Trophoblast cell (in vitro differentiated cells and primary cell): Measurements from ENCODE around the gene CXCL9. TPM values are rescaled to one million over a fixed set of nuclear protein-coding genes. Genes with fewer than 3 reads are reported as not detected.

Experiments used
- DNase-seq, 2 donors: peaks; one replicate each; pipeline ENCODE4 v3.0.0-alpha.2; 2016
- H2AFZ ChIP-seq: 2 replicates; pipeline ENCODE4 v1.6.1; 2013; ENCODE audit warnings: low read length, moderate library complexity, mild to moderate bottlenecking; ENCODE audit not compliant: insufficient read depth, poor library complexity
- H2AK5ac ChIP-seq: 2 replicates; pipeline ENCODE4 v1.6.1; 2013; ENCODE audit warnings: mild to moderate bottlenecking, low read length
- H2BK120ac ChIP-seq: 2 replicates; pipeline ENCODE4 v1.6.1; 2013; ENCODE audit warnings: low read length, mild to moderate bottlenecking, moderate library complexity; ENCODE audit not compliant: insufficient read depth, poor library complexity
- H2BK12ac ChIP-seq: 2 replicates; pipeline ENCODE4 v1.6.1; 2013; ENCODE audit warnings: mild to moderate bottlenecking, low read length, moderate library complexity
- H2BK5ac ChIP-seq: 2 replicates; pipeline ENCODE4 v1.6.1; 2013; ENCODE audit warnings: low read length, low read depth, moderate library complexity, mild to moderate bottlenecking; ENCODE audit not compliant: poor library complexity
- H3K14ac ChIP-seq: 2 replicates; pipeline ENCODE4 v1.6.1; 2013; ENCODE audit warnings: mild to moderate bottlenecking, low read length
- H3K18ac ChIP-seq: 2 replicates; pipeline ENCODE4 v1.6.1; 2013; ENCODE audit warnings: mild to moderate bottlenecking, low read length
- H3K23ac ChIP-seq: 2 replicates; pipeline ENCODE4 v1.6.1; 2013; ENCODE audit warnings: low read length
- H3K27ac ChIP-seq: 2 replicates; pipeline ENCODE4 v1.5.1; 2013; ENCODE audit warnings: low read depth, mild to moderate bottlenecking, inconsistent platforms, low read length, moderate library complexity
- H3K27me3 ChIP-seq: 2 replicates; pipeline ENCODE4 v1.6.1; 2013; ENCODE audit warnings: inconsistent platforms, mild to moderate bottlenecking, low read length, moderate library complexity; ENCODE audit not compliant: insufficient read depth
- H3K36me3 ChIP-seq, 2 experiments: 1 replicate in 1 of 2; 2 replicates in 1 of 2; pipeline ENCODE4 v1.6.1; 2013; ENCODE audit warnings: low read length in 2 of 2, mild to moderate bottlenecking in 2 of 2, moderate library complexity in 1 of 2; ENCODE audit not compliant: insufficient read depth in 2 of 2, control insufficient read depth in 1 of 2
- H3K4ac ChIP-seq: 2 replicates; pipeline ENCODE4 v1.6.1; 2013; ENCODE audit warnings: low read depth, mild to moderate bottlenecking, low read length, moderate library complexity
- H3K4me1 ChIP-seq, 2 experiments: 1 replicate in 1 of 2; 2 replicates in 1 of 2; pipeline ENCODE4 v1.6.1; 2013; ENCODE audit warnings: low read length in 2 of 2, mild to moderate bottlenecking in 2 of 2, moderate library complexity in 1 of 2; ENCODE audit not compliant: insufficient read depth in 2 of 2, control insufficient read depth in 1 of 2
- H3K4me2 ChIP-seq: 2 replicates; pipeline ENCODE4 v1.6.1; 2013; ENCODE audit warnings: inconsistent platforms, mild to moderate bottlenecking, low read length, moderate library complexity
- H3K4me3 ChIP-seq: 2 replicates; pipeline ENCODE4 v1.5.1; 2013; ENCODE audit warnings: mild to moderate bottlenecking, low read depth, low read length, inconsistent platforms
- H3K79me1 ChIP-seq: one replicate; pipeline ENCODE4 v1.6.1; 2013; ENCODE audit warnings: low read length
- H3K79me2 ChIP-seq: 2 replicates; pipeline ENCODE4 v1.6.1; 2013; ENCODE audit warnings: low read length, mild to moderate bottlenecking; ENCODE audit not compliant: control insufficient read depth, insufficient read depth, poor library complexity
- H3K9ac ChIP-seq: 2 replicates; pipeline ENCODE4 v1.6.1; 2013; ENCODE audit warnings: mild to moderate bottlenecking, low read length
- H3K9me3 ChIP-seq: 2 replicates; pipeline ENCODE4 v1.6.1; 2013; ENCODE audit warnings: low read depth, mild to moderate bottlenecking, control low read depth, inconsistent platforms, low read length; ENCODE audit not compliant: insufficient read depth
- H4K12ac ChIP-seq: 2 replicates; pipeline ENCODE4 v1.6.1; 2013; ENCODE audit warnings: low read depth, mild to moderate bottlenecking, low read length, moderate library complexity
- H4K8ac ChIP-seq: 2 replicates; pipeline ENCODE4 v1.6.1; 2013; ENCODE audit warnings: low read depth, mild to moderate bottlenecking, low read length, moderate library complexity
- H4K91ac ChIP-seq: one replicate; pipeline ENCODE4 v1.6.1; 2013; ENCODE audit warnings: low read depth, mild to moderate bottlenecking, low read length, moderate library complexity
- WGBS: extraction: QIAGEN DNeasy Blood & Tissue Kit; methylation state at CpG from one replicate; pipeline ENCODE4 v1.1.7; 2013; ENCODE audit warnings: missing lambda C conversion rate; ENCODE audit not compliant: insufficient read length, insufficient coverage; ENCODE audit errors: extremely low coverage; 5-methylcytosine and 5-hydroxymethylcytosine counted together
- polyA plus RNA-seq: library from polyadenylated mRNA; stranded (reverse); fragments of 200-250 nt; gene quantifications from 2 replicates; pipeline ENCODE4 v1.2.3, GENCODE V29; 2013

CXCL9 gene
- not detected in 2 replicates for polyA plus RNA-seq

GRCh38 chr4:76007089-76007862 is at the start of gene CXCL9:
TSS of gene CXCL9 (minus strand) at chr4:76007509. CDS start at chr4:76007449, 60 bp downstream.
- no peak within 1 kb of the TSS for H3K14ac ChIP-seq
- DNase-seq: peak in 1 of 2 donors; percentile 46
- no CpG with 5 or more reads among the region's 1 CpG for WGBS
- H3K9me3 ChIP-seq: no peaks in the 10 kb centered on the region
- no peaks in the 10 kb centered on the region for H3K79me1 ChIP-seq
- H3K4ac ChIP-seq: no peak within 1 kb of the TSS
- H2BK5ac ChIP-seq: no peak within 1 kb of the TSS
- H3K79me2 ChIP-seq: no peaks in the 10 kb centered on the region
- no peak within 1 kb of the TSS for H2BK12ac ChIP-seq
- no peak within 1 kb of the TSS for H4K8ac ChIP-seq
- H2BK120ac ChIP-seq: no peak within 1 kb of the TSS
- H3K18ac ChIP-seq: no peak within 1 kb of the TSS
- H3K4me3 ChIP-seq: no peak within 1 kb of the TSS
- H2AFZ ChIP-seq: no peak within 1 kb of the TSS
- H4K12ac ChIP-seq: no peak within 1 kb of the TSS
- H3K4me2 ChIP-seq: no peak within 1 kb of the TSS
- H3K27ac ChIP-seq: no peak within 1 kb of the TSS
- no peaks in the 10 kb centered on the region for H3K27me3 ChIP-seq
- no peak within 1 kb of the TSS for H3K9ac ChIP-seq
- no peak within 1 kb of the TSS for H4K91ac ChIP-seq
- no peaks in the 10 kb centered on the region for H3K36me3 ChIP-seq
- no peak within 1 kb of the TSS for H3K23ac ChIP-seq
- no peak within 1 kb of the TSS for H2AK5ac ChIP-seq
- H3K4me1 ChIP-seq: no peaks in the 10 kb centered on the region

- no peak overlapping the region for H2AFZ ChIP-seq
- H3K23ac ChIP-seq: no peak overlapping the region
- no peak overlapping the region for H3K27ac ChIP-seq
- no peaks in the 10 kb centered on the region for H3K4me1 ChIP-seq
- no peak overlapping the region for H4K91ac ChIP-seq
- H3K4me2 ChIP-seq: no peak overlapping the region
- H2AK5ac ChIP-seq: no peak overlapping the region
- no peak for DNase-seq
- H2BK12ac ChIP-seq: no peak overlapping the region
- no peaks in the 10 kb centered on the region for H3K27me3 ChIP-seq
- H4K8ac ChIP-seq: no peak overlapping the region
- H3K18ac ChIP-seq: no peak overlapping the region
- no CpG with 5 or more reads among the region's 2 CpGs for WGBS
- H3K79me1 ChIP-seq: no peaks in the 10 kb centered on the region
- no peak overlapping the region for H3K9ac ChIP-seq
- H3K79me2 ChIP-seq: no peaks in the 10 kb centered on the region
- H3K4me3 ChIP-seq: no peak overlapping the region
- no peaks in the 10 kb centered on the region for H3K9me3 ChIP-seq
- H3K4ac ChIP-seq: no peak overlapping the region
- no peaks in the 10 kb centered on the region for H3K36me3 ChIP-seq
- H3K14ac ChIP-seq: no peak overlapping the region
- H4K12ac ChIP-seq: no peak overlapping the region
- no peak overlapping the region for H2BK5ac ChIP-seq
- no peak overlapping the region for H2BK120ac ChIP-seq
Observed at GRCh38 chr4:76055421-76055820, 48.1 kb upstream of the CXCL9 start.

DNA sequence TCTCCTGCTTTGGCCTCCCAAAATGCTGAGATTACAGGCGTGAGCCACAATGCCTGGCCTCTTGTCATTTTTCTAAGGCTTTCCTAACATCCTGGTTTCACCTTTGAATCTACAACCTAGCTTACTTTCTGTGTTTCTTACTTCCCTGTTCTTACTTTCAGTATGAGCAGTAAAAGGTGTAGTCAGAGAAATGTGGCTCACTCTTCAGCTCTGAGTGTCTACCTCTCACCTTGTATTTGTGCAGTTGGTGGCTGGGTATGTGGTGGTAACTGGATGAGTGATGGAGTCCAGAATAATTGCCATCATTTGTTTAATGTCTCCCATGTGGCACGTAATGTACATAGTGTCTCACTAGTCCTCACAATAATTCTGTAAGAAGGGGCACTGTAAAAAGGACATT is 47.7 kb upstream of the CXCL9 start:
- Histone ChIP-seq H3K4me3 (no peak overlapping the region), H3K27ac (no peak overlapping the region), H2BK12ac (no peak overlapping the region), H3K27me3 (no peaks in the 10 kb centered on the region), H3K4ac (no peak overlapping the region), H3K23ac (no peak overlapping the region), H4K91ac (no peak overlapping the region), H3K18ac (no peak overlapping the region), H3K4me2 (no peak overlapping the region), H2BK5ac (no peak overlapping the region), H3K9me3 (no peaks in the 10 kb centered on the region), H2BK120ac (no peak overlapping the region), H3K79me1 (no peaks in the 10 kb centered on the region), H3K4me1 (no peaks in the 10 kb centered on the region), H4K8ac (no peak overlapping the region), H4K12ac (no peak overlapping the region), H3K14ac (no peak overlapping the region), H2AFZ (no peak overlapping the region), H3K9ac (no peak overlapping the region), H3K79me2 (no peaks in the 10 kb centered on the region), H2AK5ac (no peak overlapping the region), H3K36me3 (no peaks in the 10 kb centered on the region)
- no peak for DNase-seq
- no CpG with 5 or more reads among the region's 2 CpGs for WGBS

GRCh38 chr4:76053730-76054129 is 46.4 kb upstream of the CXCL9 start:
- Histone ChIP-seq H3K9ac (no peak overlapping the region), H3K14ac (no peak overlapping the region), H3K18ac (no peak overlapping the region), H3K4me3 (no peak overlapping the region), H2AFZ (no peak overlapping the region), H3K23ac (no peak overlapping the region), H4K8ac (no peak overlapping the region), H4K12ac (no peak overlapping the region), H2BK120ac (no peak overlapping the region), H2AK5ac (no peak overlapping the region), H3K4me1 (no peaks in the 10 kb centered on the region), H3K79me2 (no peaks in the 10 kb centered on the region), H3K79me1 (no peaks in the 10 kb centered on the region), H3K4ac (no peak overlapping the region), H3K27ac (no peak overlapping the region), H3K36me3 (no peaks in the 10 kb centered on the region), H3K27me3 (no peaks in the 10 kb centered on the region), H2BK5ac (no peak overlapping the region), H3K9me3 (no peaks in the 10 kb centered on the region), H3K4me2 (no peak overlapping the region), H2BK12ac (no peak overlapping the region), H4K91ac (no peak overlapping the region)
- DNase-seq: no peak
- WGBS: no CpG with 5 or more reads among the region's 4 CpGs
